Ovary (tissue), 9 donors: ENCODE measurements around the gene NR2F2. TPM values are rescaled to one million over a fixed set of nuclear protein-coding genes. Genes with fewer than 3 reads are reported as not detected.

ENCODE experiments used
- DNase-seq, 5 donors: peaks; one replicate each; pipeline ENCODE4 v3.0.0-alpha.2; 2019 to 2020
- H3K27ac ChIP-seq, 2 donors: fragments of 200-600 bp; one replicate each; pipeline versions ENCODE4 v1.5.1 to v1.8.0; 2019 to 2022
- H3K27me3 ChIP-seq: fragments of 200-600 bp; one replicate; pipeline ENCODE4 v1.8.0; 2022
- H3K36me3 ChIP-seq: fragments of 200-600 bp; sonication (generic); one replicate; pipeline ENCODE4 v1.5.1; 2019
- H3K4me1 ChIP-seq: one replicate; pipeline ENCODE4 v1.8.1; 2013; ENCODE audit warnings: mild to moderate bottlenecking, moderate library complexity; ENCODE audit not compliant: insufficient read depth
- H3K4me3 ChIP-seq: fragments of 200-600 bp; sonication (generic); one replicate; pipeline ENCODE4 v1.5.1; 2017
- H3K9me3 ChIP-seq, 2 donors: fragments of 200-600 bp in 1 of 2; sonication (generic) in 1 of 2; one replicate each; pipeline versions ENCODE4 v1.5.1 to v1.8.1; 2013 to 2019; ENCODE audit warnings: mild to moderate bottlenecking in 1 of 2, moderate library complexity in 1 of 2
- CTCF ChIP-seq, 3 donors: fragments of 450-650 bp in 2 of 3; fragments of 200-600 bp in 1 of 3; IDR thresholded peaks; one replicate each; pipeline versions ENCODE4 v1.5.1 to v1.8.0; 2016 to 2022; ENCODE audit warnings: antibody characterized with exemption in 3 of 3, mild to moderate bottlenecking in 1 of 3
- EP300 ChIP-seq: sonication (generic); formaldehyde crosslinking; IDR thresholded peaks from one replicate; pipeline ENCODE4 v1.6.1; 2017; ENCODE audit warnings: antibody characterized with exemption
- POLR2A ChIP-seq: fragments of 450-650 bp; IDR thresholded peaks from one replicate; pipeline ENCODE4 v1.6.1; 2017; ENCODE audit warnings: antibody characterized with exemption, mild to moderate bottlenecking, moderate library complexity
- WGBS, 3 donors: extraction: QIAGEN DNeasy Blood & Tissue Kit in 1 of 3; methylation state at CpG; one replicate each; pipeline versions ENCODE4 v1.1.5 to v1.1.7; 2013 to 2017; 5-methylcytosine and 5-hydroxymethylcytosine counted together
- intact Hi-C, 4 donors: fragments of 100-400 bp; cut with DNase I; formaldehyde crosslinking; loops; one replicate each; pipeline versions ENCODE4 v1.11.0 to v1.15.1; 2022 to 2023
- polyA plus RNA-seq, 2 donors: library from polyadenylated mRNA; stranded (reverse); fragments of 200-250 nt in 1 of 2; fragments of 350-450 nt in 1 of 2; fragmentation: Illumina TruSeq in 1 of 2; extraction: RNeasy Lipid Tissue Mini Kit (QIAGEN cat#74804) in 1 of 2; gene quantifications; one replicate each; pipeline ENCODE4 v1.2.3, GENCODE V29; 2013 to 2014
- total RNA-seq, 7 donors: library from RNA; depleted of rRNA in 2 of 7; stranded (reverse); fragments of >200 nt in 2 of 7; fragmentation: NEBNext Ultra II Directional in 3 of 7; extraction: Animal tissue kit (Norgen Biotek cat#: 25700) in 3 of 7; gene quantifications; one replicate each; pipeline versions ENCODE4 v1.1.0 to v1.2.4, GENCODE V29; 2016 to 2023
- donor health status: DM: no; HTN: no; CAD: no; lungs with moderate emphysema.
- donor health status: DM: no; HTN: no; CAD: no.
- donor health status: Bipolar disorder and iron deficiency.
- donor health status: DM: yes; HTN: yes; CAD: no.
- donor health status: DM: no; HTN: no; CAD: no.
- donor health status: DM: yes; HTN: yes; CAD: no.

Gene NR2F2
- total and polyA plus RNA-seq, 9 donors = 68.6 to 424 (median 343) TPM

DNA sequence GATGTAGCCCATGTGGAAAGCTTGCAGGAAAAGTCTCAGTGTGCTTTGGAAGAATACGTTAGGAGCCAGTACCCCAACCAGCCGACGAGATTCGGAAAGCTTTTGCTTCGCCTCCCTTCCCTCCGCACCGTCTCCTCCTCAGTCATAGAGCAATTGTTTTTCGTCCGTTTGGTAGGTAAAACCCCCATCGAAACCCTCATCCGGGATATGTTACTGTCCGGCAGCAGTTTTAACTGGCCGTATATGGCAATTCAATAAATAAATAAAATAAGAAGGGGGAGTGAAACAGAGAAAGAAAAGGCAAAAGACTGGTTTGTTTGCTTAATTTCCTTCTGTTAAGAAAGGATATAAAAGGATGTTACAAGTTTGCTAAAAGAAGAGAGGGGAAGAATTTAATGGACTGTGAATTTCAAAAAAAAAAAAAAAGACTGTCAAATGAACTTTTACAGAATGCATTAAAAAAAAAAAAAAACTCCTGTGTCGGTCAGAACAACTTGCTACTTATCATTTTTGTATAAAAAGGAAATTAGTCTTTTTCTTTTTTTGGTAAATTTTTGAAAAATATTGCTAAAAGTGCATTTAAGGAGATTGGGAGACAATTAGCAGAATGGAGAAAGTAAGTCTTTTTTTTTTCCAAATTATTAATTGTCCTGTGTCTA is 7.0 kb downstream of the NR2F2 start:
- peak in 1 of 5 donors; percentile 34 for DNase-seq
- no peaks in the 10 kb centered on the region for H3K27me3 ChIP-seq
- whole genome bisulfite sequencing, 3 donors = 1 to 2% (median 2%) methylated on average over 14 of the region's 14 CpGs
- no peaks in the 10 kb centered on the region for H3K4me1 ChIP-seq
- H3K36me3 ChIP-seq = peaks cover 8% of the 10 kb centered on the region
- TF ChIP-seq CTCF (IDR thresholded peaks at IDR 0.05) (no peak), POLR2A (no peak), EP300 (no peak)
- no peaks in the 10 kb centered on the region for H3K9me3 ChIP-seq
- peak overlapping the region; percentile 99 for H3K27ac ChIP-seq
- intact Hi-C loops = loop anchor here in 2 of 4 donors (5.0 to 10.0 kb wide), 4 partner anchors 463 to 1663 kb away; no protein-coding TSS in a partner anchor
- peak overlapping the region; percentile 46 for H3K4me3 ChIP-seq

DNA sequence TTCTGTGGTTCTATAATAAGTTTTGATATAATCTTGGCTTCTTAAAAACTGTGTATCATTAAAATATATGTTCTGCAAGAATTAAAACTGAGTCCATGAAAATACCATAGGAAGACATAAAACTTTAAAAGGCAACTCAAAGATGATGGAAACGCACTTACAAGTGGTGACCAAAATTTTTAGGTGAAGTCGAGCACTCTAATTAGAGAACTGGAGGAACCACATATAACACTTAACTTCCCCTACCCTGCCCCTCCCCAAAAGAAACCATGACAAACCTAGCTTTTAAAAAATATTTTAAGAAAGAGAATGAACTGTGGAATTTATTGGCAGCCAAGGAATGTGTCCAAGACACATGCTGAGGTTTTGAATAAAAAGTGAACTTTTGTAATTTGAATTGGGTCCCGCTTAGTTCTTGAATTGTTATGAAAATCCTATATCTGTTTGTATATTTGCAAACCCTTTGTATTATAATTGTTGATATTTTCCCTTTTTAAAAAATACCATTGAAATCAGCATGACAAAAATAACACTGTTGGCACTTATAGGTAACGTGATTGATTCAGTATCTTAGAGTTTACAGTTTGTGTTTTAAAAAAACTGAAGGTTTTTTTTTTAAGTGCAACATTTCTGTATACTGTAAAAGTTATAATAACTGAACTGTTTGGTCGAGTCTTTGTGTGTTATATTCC is 7.7 kb downstream of the NR2F2 start:
- TF ChIP-seq EP300 = no peak
- TF ChIP-seq POLR2A = no peak
- H3K36me3 ChIP-seq = peaks cover 8% of the 10 kb centered on the region
- no peaks in the 10 kb centered on the region for H3K27me3 ChIP-seq
- peak overlapping the region; percentile 46 for H3K4me3 ChIP-seq
- H3K27ac ChIP-seq = peak overlapping the region; percentile 98 to 99
- H3K4me1 ChIP-seq = no peaks in the 10 kb centered on the region
- no peak for DNase-seq
- intact Hi-C loops = loop anchor here in 2 of 4 donors (5.0 to 10.0 kb wide), 4 partner anchors 463 to 1663 kb away; no protein-coding TSS in a partner anchor
- 1 to 2% (median 1%) methylated on average over 5 of the region's 5 CpGs for WGBS, 3 donors
- H3K9me3 ChIP-seq = no peaks in the 10 kb centered on the region

GRCh38 chr15:96338766-96339618 is 8.5 kb downstream of the NR2F2 start:
- Histone ChIP-seq H3K4me1 (no peaks in the 10 kb centered on the region), H3K4me3 (peak overlapping the region; percentile 46), H3K27me3 (no peaks in the 10 kb centered on the region), H3K27ac (peak overlapping the region; percentile 98 to 99), H3K36me3 (peaks cover 8% of the 10 kb centered on the region), H3K9me3 (no peaks in the 10 kb centered on the region)
- no peak for TF ChIP-seq EP300
- TF ChIP-seq CTCF (IDR thresholded peaks at IDR 0.05) = no peak
- no peak for TF ChIP-seq POLR2A
- 2 to 4% (median 2%) methylated on average over 7 of the region's 7 CpGs for WGBS, 3 donors
- intact Hi-C loops = loop anchor here in 2 of 4 donors (5.0 to 10.0 kb wide), 4 partner anchors 464 to 1664 kb away; no protein-coding TSS in a partner anchor
- DNase-seq = peak in 1 of 5 donors; percentile 12

- H3K4me3 ChIP-seq = peak overlapping the region; percentile 46
- H3K27ac ChIP-seq = peak overlapping the region; percentile 98 to 99
- 0 to 1% (median 1%) methylated on average over 8 of the region's 8 CpGs for WGBS, 3 donors
- H3K4me1 ChIP-seq = peaks cover 2% of the 10 kb centered on the region
- TF ChIP-seq EP300 (no peak), POLR2A (no peak)
- peaks cover 4% of the 10 kb centered on the region for H3K36me3 ChIP-seq
- intact Hi-C loops = loop anchor here (5.0 to 10.0 kb wide), 9 partner anchors 465 to 1975 kb away; no protein-coding TSS in a partner anchor
- DNase-seq = peak in 1 of 5 donors; percentile 29
- H3K27me3 ChIP-seq = no peaks in the 10 kb centered on the region
- H3K9me3 ChIP-seq = no peaks in the 10 kb centered on the region
Measured at GRCh38 chr15:96339619-96340347, 9.3 kb downstream of the NR2F2 start.
